GM12892 (cell line): ENCODE results near the gene DNM3.

ENCODE experiments used
- POLR2A ChIP-seq: IDR thresholded peaks from 2 replicates; pipeline ENCODE4 v1.6.1; 2011; ENCODE audit warnings: low read depth, low read length, control low read depth
- POLR2AphosphoS5 ChIP-seq: IDR thresholded peaks from 2 replicates; pipeline ENCODE4 v1.6.1; 2011; ENCODE audit warnings: low read depth, low read length, control low read depth
- TAF1 ChIP-seq: IDR thresholded peaks from 2 replicates; pipeline ENCODE4 v1.6.1; 2011; ENCODE audit warnings: low read depth, mild to moderate bottlenecking, control low read depth, low read length, borderline replicate concordance

DNA sequence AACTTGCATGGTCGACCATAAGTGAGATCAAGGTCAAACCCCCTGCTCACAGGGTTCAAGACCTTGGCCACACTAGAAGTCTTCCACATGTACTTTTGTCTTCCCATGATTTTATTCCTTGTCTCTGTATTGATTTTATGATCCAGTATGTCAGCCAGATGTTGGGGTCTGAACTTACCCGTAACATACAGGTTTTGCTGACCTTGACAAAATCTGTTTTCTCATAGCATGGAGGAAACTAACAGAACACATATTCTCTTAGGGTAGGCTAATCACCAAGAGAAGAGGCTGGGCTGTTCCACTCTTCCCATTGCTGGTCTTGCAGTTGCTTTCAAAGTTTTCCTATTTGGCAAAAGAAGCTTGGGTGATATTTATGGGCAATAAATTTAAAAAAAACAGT lies 284.0 kb downstream of the DNM3 start:
- TF ChIP-seq POLR2AphosphoS5 (no peak), POLR2A (no peak), TAF1 (no peak)
